Activated CD8-positive, alpha-beta memory T cell treated with anti-CD3 and anti-CD28 coated beads, Interleukin-2, amount 50 U/mL, for 4 hours (primary cell): ENCODE results near the gene FADD.

Experiments used
- DNase-seq: peaks from one replicate; pipeline ENCODE4 v3.0.0-alpha.2; 2020

FADD gene

GRCh38 chr11:70202920-70203750 is at the start of gene FADD:
Gene FADD, plus strand, starts transcription at chr11:70203296. Its CDS starts 164 bp downstream, at chr11:70203460.
- peak; percentile 89 for DNase-seq

GRCh38 chr11:70155386-70155785 is 47.7 kb upstream of the FADD start:
- no peak for DNase-seq

GRCh38 chr11:70156291-70157037 is 46.6 kb upstream of the FADD start:
- no peak for DNase-seq

- DNase-seq = no peak
Observed at GRCh38 chr11:70158201-70158600, 44.9 kb upstream of the FADD start.

- DNase-seq = no peak
Observed at GRCh38 chr11:70158757-70159389, 44.2 kb upstream of the FADD start.

- DNase-seq = no peak
Observed at GRCh38 chr11:70159627-70160570, 43.2 kb upstream of the FADD start.

GRCh38 chr11:70161043-70161625 is 42.0 kb upstream of the FADD start:
- no peak for DNase-seq

GRCh38 chr11:70164705-70165104 is 38.4 kb upstream of the FADD start:
- no peak for DNase-seq

- no peak for DNase-seq
Observed at GRCh38 chr11:70167120-70167519, 36.0 kb upstream of the FADD start.

GRCh38 chr11:70167723-70168404 is 35.2 kb upstream of the FADD start:
- DNase-seq = no peak

- no peak for DNase-seq
Observed at GRCh38 chr11:70168405-70168754, 34.7 kb upstream of the FADD start.

GRCh38 chr11:70169127-70169526 is 34.0 kb upstream of the FADD start:
- no peak for DNase-seq

GRCh38 chr11:70169632-70170031 is 33.5 kb upstream of the FADD start:
- DNase-seq = no peak

GRCh38 chr11:70170596-70171210 is 32.4 kb upstream of the FADD start:
- DNase-seq = no peak

GRCh38 chr11:70173018-70173417 is 30.1 kb upstream of the FADD start:
- DNase-seq = no peak

GRCh38 chr11:70174547-70175235 is 28.4 kb upstream of the FADD start:
- DNase-seq = no peak

- DNase-seq = no peak
Observed at GRCh38 chr11:70175236-70175698, 27.8 kb upstream of the FADD start.

- DNase-seq = peak; percentile 49
Observed at GRCh38 chr11:70176940-70177689, 26.0 kb upstream of the FADD start.

- DNase-seq = no peak
Observed at GRCh38 chr11:70180906-70181305, 22.2 kb upstream of the FADD start.

GRCh38 chr11:70182266-70182665 is 20.8 kb upstream of the FADD start:
- no peak for DNase-seq
